Stimulated activated CD8-positive, alpha-beta memory T cell treated with anti-CD3 and anti-CD28 coated beads, Interleukin-15, amount 100 ng/mL, for 48 hours (primary cell): ENCODE measurements around the gene TRIM45.
"Not testable (repeated sequence)": the region's sequence is repeated elsewhere in the genome, so short reads cannot be mapped to it uniquely, and the experiment has no call there.

Experiments
- DNase-seq, 2 donors: peaks; one replicate each; pipeline ENCODE4 v3.0.0-alpha.2; 2020; ENCODE audit warnings: low read depth in 2 of 2

The TRIM45 gene

DNA sequence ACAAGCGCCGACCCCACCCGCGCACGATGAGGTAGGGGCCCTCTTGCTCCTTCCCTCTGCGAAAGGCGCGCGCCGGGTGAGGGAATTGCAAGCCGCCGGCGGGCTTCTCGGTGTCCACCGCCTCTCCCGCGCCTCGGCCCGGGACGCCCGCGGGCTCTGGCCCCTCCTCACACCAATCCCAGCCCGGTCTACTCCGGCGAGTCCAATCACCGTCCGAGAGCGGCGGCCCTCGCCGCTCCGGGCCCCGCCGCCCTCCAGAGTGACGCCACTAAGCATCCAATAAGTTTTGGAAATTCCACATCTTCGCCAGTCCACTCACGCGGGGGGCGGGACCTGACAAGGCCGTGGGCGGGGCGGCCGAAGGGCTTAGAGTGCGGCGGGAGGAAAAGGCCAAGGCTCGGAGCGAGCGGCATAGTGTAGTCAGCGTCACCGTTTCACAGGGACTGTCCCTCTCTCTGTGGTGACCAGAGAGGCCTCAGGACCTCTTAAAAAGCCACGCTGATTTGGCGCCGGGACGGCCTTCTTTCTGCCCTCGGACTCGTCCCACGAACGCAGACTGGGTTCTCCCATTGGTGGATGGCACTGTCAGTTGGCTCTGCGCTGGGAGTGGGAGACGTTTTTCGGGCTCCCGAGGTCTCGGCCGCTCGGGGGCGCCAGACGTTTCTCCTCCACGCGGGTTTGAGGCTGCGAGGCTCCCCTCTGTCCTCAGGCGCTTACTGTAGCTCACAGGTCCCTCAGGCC, at the start of gene TRIM45:
TSS of gene TRIM45 (minus strand) at position 161 of the 741 bp plus-strand sequence. CDS start 548 bp downstream, outside the sequence.
- peak; percentile 69 to 75 for DNase-seq

- no peak for DNase-seq
Measured at GRCh38 chr1:117169871-117170596, 48.5 kb upstream of the TRIM45 start.

GRCh38 chr1:117167402-117167801, 45.9 kb upstream of the TRIM45 start:
- no peak for DNase-seq

DNA sequence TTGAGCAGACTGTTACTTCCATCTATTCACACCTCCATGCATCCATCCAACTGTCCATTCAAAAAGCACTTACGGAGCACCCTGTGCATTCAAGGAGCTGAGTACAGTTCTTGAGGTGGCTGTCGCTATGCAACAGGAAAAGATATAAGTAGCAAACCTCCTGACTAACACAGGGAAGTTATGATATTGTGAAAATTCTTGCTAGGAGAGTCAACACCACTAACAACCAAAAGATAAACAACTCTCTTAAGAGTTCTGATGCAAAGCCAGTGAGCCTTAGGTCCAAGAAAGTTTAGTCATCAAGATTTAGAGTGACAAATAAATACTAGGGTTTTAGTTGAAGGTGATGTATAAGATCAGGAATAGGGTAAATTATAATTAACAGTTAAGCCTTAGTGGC, 44.5 kb upstream of the TRIM45 start:
- DNase-seq = no peak

GRCh38 chr1:117164209-117164608, 42.7 kb upstream of the TRIM45 start:
- no peak for DNase-seq

GRCh38 chr1:117162816-117163215, 41.3 kb upstream of the TRIM45 start:
- DNase-seq = no peak

DNA sequence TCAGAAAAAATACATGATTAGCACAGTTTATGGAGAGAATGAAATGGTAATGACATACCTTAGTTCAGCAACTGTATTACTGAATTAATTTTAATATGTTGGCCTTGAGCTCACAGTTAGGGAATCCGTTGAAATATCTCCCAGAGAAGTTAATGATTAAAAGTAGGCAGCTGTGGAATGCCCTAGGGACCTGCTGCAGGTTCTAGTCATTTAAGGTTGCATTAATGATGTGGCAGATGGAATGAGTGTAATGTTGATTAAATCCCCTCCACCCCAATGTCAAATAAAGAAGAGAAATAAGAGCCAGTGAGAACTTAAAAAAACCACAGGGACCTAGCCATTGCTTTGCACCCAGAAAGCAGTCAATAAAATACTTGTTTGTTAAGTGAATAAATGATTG, 40.3 kb upstream of the TRIM45 start:
- DNase-seq = no peak

- not testable (repeated sequence) for DNase-seq
Measured at GRCh38 chr1:117151305-117151704, 29.8 kb upstream of the TRIM45 start.

GRCh38 chr1:117150316-117150715, 28.8 kb upstream of the TRIM45 start:
- no peak for DNase-seq

- no peak for DNase-seq
Measured at GRCh38 chr1:117147856-117148588, 26.5 kb upstream of the TRIM45 start.

DNA sequence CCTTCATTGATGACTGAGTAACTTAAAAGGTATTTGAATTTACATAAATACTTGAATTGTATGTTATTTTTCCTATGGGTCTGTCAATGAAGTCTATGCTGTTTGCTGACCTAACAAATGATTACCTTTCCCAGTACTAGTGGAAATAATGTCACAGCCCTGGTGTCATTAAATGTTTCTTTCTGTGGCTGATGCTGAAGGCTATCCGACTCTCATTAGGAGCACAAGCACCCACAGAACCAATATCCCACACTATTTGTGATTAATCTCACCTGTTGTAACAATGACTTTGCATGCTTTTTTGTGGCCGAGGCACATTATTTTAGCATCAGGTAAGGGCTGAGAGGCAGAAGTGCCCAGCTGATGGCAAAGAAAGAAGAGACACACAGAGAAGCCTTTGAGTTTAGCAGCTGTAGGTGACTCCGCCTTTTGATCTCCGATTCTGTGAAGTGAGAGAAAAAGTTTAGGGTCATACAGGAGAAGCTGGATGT, 25.8 kb upstream of the TRIM45 start:
- DNase-seq = no peak

DNA sequence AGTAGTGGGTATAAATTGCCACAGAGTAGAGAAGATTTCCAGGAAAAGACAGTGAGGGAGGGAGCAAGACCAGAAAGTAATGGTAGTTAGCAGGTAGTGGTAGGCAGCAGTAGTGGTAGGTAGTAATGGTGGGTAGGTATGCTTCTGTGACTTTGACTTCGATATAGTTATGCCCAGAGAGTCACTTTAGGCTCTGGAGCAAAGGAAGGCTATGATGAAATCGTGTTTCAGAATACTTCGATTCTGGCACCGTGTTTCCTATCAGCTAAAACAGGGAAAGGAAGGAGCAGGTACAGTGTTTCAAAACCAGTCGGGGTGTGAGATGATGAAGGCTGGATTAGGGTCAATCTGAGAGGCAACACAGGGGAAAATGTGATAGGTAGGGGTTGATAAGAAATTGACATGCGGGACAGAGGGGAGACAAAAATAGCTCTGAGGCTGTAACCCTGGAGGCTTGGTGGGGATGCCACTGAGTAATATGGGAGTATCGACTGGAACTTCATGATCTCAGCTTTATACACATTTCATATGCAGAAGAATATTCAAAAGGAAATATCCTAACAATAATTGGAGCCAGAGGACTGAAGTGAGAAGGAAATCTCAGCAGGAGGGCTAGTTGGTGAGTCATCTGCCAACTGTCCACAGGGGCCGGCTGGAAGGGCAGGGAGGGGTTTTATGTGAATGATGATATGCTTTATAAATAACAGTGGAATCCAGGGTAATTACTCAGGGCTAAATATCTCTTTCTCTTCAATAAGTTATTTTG, 25.2 kb upstream of the TRIM45 start:
- DNase-seq = no peak

GRCh38 chr1:117146072-117146471, 24.5 kb upstream of the TRIM45 start:
- no peak for DNase-seq

GRCh38 chr1:117143871-117144270, 22.3 kb upstream of the TRIM45 start:
- DNase-seq = no peak

DNA sequence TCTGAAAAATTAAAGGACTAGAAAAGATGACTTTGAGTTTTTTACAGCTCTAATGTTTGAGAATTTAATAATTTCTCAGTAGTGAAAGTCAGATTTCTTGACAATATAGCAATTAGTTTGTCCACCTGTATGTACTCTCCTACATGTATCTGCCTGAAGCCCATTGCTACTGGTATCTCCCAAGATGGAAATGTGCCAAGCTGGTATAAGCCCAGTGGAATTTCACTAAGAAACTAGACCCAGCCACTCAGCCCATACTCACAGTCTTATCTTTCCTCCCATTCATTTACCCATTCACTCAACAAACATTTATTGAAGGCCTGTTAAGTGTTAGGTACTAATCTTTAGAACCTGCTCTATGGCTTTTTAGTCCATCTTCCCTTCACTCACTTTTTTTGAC, 21.6 kb upstream of the TRIM45 start:
- no peak for DNase-seq

GRCh38 chr1:117142200-117142599, 20.7 kb upstream of the TRIM45 start:
- no peak for DNase-seq

DNA sequence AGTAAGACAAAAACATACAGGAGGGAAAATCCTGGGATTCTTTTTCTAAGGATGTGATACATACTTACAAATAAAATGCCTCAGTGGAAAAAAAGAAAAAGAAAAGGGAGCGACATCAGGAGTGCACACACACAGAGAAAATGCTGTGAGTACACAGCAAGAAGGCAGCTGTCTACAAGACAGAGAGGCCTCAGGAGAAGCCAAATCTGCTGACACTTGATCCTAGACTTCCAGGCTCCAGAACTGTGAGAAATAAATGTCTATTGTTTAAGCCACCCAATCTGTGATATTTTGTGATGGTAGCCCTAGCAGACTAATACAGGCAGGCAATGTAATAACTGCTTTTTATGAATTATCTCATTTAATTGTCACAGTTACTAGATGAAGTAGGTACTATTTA, 17.0 kb upstream of the TRIM45 start:
- no peak for DNase-seq

GRCh38 chr1:117138106-117138505, 16.6 kb upstream of the TRIM45 start:
- no peak for DNase-seq

GRCh38 chr1:117137281-117137855, 15.8 kb upstream of the TRIM45 start:
- DNase-seq = no peak

GRCh38 chr1:117136749-117137148, 15.2 kb upstream of the TRIM45 start:
- DNase-seq = no peak

- DNase-seq = no peak
Measured at GRCh38 chr1:117135329-117135728, 13.8 kb upstream of the TRIM45 start.
